NCI-H510A (cell line): ENCODE data around the gene SCYL1.

Source experiments
- DNase-seq: peaks from one replicate; lab custom pipeline; 2025; lab: John Stamatoyannopoulos, UW

The SCYL1 gene

DNA sequence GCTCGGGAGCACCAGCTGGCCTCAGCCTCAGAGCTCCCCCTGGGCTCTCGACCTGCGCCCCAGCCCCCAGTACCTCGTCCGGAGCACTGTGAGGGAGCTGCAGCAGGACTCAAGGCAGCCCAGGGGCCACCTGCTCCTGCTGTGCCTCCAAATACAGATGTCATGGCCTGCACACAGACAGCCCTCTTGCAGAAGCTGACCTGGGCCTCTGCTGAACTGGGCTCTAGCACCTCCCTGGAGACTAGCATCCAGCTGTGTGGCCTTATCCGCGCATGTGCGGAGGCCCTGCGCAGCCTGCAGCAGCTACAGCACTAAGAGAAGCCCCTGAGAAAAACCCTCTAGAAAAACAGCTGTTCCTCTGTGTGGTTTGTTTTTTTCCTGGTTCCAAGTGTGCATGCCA, 46.5 kb downstream of the SCYL1 start:
- DNase-seq: no peak

DNA sequence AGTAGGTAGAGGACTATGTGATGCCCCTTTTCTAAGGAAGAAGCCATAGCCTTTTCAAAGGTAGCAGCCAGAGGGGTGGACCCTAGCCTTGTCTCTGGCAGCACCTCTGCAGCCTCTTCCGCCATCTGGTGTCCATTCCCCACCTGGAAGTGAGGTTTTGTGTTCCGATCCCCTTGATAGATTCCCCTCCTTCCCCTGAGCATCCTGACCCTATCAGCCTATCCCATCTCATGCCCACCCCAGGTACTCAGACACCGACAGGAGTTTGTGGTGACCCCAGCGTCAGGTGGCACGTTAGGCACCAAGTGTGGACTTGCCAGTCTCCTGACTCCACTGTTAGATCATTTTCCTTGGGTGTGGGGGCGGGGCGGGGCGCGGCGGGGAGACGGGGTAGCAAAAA, 47.1 kb downstream of the SCYL1 start:
- DNase-seq: no peak

DNA sequence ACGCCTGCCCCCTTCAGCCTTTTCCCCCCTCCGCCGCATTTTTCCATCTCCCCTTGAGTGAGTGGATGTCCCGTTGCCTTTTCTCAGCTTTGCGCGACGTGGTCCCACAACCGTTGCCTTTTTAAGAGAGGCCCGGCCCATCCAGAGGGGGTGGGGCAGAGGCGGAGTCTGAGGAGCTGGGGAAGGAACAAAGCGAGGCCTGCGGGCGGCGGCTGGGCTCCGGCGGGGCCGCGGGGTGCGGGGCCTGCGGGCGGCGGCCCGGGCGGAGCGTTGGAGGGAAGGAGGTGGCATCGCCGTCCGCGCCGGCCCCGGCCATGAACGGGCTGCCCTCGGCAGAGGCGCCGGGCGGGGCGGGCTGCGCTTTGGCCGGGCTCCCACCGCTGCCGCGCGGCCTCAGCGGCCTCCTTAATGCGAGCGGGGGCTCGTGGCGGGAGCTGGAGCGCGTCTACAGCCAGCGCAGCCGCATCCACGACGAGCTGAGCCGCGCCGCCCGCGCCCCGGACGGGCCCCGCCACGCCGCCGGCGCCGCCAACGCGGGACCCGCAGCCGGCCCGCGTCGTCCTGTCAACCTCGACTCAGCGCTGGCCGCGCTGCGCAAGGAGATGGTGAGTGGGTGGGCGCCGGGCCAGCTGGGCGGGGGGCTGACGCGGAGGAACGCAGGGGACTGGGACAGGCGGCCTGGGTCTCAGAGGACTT, 47.6 kb downstream of the SCYL1 start, which contains the start of gene FAM89B:
Gene FAM89B (plus strand): TSS at position 183 of the 696 bp plus-strand sequence. CDS start 132 bp downstream, at position 315.
- peak; percentile 70 for DNase-seq

- DNase-seq: no peak
These were observed 48.7 kb downstream of the SCYL1 start for GRCh38 chr11:65573391-65574079.

GRCh38 chr11:65574109-65574810, 49.4 kb downstream of the SCYL1 start:
- DNase-seq: peak; percentile 74

GRCh38 chr11:65574811-65575567, 50.1 kb downstream of the SCYL1 start:
- DNase-seq: no peak

DNA sequence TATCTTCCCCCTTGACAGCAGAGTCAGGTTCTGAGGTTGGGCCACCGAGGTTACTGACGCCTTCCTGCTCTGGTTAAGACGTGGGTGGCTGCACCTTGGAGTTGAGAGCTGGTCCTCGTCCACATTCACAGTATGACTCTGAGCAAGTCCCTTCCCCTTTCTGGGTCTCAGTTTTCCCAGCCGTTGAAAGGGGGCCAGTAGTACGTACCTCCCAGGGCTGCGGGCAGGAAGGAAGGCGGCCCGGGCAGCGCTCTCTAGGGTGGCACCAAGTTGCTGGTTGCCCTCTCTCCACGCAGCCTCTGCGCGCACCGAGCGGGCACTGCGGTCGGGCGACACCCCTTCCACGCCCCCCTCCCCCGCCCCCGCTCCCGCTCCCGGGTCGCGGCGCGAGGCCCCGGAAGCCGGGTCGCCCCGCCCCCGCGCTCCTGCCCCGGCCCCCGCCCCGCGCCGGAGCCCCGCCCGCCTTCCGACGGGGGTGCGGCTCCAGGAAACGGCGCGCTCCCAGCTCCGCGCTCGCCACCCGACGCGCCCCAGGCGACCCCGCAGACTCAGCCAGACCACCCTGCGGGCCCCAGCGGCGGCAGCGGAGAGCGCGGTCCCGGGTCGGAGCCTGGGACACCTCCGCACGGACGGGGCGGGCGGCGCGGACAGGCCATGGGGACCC, 50.8 kb downstream of the SCYL1 start, which contains the start of gene EHBP1L1:
Gene EHBP1L1 (plus strand): TSS at position 486 of the 664 bp plus-strand sequence. CDS start 250 bp downstream, outside the sequence.
- DNase-seq: peak; percentile 56

DNA sequence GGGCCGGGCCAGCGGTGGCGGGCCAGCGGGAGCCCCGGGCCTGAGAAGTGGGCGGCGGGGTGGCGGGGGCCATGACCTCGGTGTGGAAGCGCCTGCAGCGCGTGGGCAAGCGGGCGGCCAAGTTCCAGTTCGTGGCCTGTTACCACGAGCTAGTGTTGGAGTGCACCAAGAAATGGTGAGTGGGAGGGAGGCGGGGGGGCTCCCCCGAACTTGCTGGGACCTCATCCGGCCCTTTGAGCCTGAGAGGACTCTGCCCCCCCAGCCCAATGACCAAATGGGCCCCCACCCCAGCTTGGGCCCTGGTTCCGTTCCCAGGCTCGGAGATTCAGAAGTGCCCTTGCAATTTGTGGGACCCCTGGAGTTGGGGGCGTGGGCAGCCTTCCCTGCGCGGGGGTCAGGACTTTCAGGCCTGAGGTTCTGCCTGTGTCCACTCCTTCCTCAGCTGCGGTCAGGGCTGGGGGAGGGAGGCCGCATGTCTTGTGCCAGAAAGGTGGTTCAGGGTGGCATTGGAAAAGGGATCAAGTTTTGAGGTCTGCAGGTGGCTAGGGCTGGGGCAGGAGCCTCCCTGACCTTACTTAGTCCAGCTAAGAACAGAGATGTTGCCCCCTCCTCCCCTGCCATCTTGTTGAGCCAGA, 51.5 kb downstream of the SCYL1 start:
- DNase-seq: no peak

DNA sequence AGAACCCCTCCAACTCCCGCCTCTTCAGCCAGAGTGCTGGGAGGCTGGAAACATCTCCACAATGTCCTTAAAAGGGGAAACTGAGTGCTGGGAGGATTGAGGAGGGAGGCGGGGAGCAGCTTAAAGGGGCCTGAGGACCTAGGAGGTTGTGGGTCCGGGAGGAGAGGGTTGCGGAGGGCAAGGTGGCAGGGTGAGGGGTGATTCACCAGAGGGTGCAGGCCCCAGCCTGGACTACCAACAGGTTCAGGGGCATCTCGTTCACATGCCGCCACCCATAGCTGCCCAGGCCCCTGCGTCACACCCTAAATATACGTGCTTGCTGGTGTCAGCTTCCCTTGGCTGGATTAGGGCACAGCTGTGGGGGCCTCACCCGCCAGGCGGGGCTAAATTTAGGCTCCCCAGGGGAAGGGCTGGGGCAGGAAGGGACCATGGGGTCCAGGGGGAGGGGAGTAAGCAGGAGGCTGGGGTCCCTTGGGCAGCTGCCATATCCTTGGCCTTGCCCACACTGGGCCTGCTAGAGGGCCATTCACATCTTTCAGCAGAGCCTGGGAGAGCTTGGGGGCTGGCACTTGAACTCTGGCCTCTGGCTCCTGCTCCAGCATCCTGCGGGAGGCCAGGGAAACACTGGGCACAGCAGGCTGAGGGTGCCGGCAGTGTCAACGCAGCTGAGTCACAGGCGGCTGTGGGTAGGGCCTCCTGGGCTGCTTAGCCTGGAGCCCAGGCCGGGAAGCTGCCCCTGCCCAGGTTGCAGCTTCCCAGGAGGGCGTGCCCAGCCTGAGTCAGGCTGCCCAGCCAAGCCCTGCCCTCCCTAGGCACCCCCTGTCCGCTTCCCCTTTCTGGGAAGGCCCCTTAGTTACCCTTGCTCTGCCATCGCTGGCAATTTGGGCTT, 52.2 kb downstream of the SCYL1 start:
- no peak for DNase-seq

DNA sequence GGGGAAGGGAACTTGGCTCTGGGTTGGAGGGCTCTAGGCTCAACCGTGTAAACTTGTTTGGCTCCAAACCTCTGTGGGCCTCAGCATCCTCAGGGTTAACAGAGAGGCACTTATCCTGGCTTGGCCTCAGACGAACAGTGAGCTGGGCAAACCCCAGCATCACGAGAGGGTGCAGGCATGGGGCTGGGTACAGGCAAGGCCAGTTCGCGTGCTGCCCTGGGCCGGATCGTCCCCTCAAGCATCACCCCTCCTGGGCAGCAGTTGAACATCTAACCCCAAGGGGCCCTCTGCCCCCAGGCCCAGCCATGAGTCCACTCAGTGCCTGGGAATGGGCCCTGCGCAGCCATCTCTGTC, 52.9 kb downstream of the SCYL1 start:
- DNase-seq: no peak

DNA sequence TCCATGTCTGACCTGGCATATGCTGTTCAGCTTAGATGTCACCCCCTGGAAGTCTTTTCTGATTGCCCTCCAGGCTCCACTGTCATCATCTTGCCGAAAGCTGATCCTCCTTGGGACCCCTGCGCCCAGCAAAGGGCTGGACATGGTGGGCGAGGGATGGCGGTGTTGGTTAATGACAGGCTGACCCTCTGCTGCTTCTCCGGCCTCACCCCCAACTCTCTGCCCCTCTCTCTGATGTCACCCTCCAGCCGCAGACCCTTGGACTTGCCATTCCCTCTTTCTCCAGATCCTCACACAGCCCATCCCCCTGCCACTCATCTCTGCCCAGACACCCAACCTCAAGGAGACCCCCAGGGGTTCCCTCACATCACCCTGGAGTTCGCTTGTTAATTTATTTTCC, 53.3 kb downstream of the SCYL1 start:
- DNase-seq: no peak

DNA sequence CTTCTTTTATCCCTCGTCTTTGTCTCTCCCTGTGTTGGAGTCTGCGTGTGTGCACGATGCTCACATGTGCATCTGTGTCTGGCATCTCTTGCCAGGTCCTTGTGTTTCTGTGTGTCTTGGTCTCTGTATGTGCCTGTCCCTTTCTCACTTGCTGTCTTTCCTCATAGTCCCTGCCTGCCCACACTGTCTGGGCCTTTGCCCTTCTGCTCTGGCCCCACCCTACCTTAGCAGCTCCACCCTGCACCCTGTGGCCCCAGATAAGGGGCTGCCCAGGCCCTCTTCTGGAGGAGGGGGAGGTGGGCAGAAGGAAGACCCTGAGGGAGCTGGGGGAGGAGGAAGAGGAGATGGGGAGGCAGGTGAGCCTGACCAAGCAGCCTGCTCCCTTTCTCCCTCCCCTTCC, 53.8 kb downstream of the SCYL1 start:
- no peak for DNase-seq

- no peak for DNase-seq
These were observed 54.4 kb downstream of the SCYL1 start for GRCh38 chr11:65579291-65579690.

GRCh38 chr11:65580031-65580692, 55.3 kb downstream of the SCYL1 start:
- no peak for DNase-seq

- DNase-seq: no peak
These were observed 55.9 kb downstream of the SCYL1 start for GRCh38 chr11:65580756-65581155.

DNA sequence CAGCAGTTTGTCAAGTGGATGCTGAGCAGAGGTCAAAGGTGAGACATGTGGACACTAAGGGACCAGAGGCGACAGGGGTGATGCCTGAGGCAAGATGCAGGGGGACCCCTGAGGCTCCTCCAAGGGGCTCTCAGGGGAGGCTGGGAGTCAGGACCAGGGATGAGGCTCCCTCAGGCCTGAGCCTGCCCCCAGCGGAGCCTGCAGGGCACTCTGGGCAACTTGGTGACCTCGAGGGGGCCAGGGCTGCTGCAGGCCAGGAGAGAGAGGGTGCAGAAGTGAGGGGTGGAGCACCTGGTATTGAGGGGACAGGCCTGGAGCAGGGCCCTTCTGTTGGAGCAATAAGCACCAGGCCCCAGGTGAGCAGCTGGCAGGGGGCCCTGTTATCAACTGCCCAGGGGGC, 57.0 kb downstream of the SCYL1 start:
- DNase-seq: no peak

GRCh38 chr11:65583589-65583988, 58.7 kb downstream of the SCYL1 start:
- no peak for DNase-seq

DNA sequence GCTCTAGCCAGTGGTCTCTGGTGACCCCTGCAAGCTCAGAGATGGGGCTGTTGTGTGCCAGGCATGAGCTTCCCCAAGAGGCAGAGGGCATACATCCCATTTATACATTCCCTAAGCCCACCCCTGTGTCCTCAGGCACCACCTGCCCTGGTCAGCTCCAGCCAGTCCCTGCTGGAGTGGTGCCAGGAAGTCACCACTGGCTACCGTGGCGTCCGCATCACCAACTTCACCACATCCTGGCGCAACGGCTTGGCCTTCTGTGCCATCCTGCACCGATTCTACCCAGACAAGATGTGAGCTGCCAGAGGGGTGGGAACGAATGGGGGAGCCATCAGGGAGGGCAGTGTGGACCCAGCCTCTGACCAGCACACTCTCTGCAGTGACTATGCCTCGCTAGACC, 59.2 kb downstream of the SCYL1 start:
- no peak for DNase-seq

DNA sequence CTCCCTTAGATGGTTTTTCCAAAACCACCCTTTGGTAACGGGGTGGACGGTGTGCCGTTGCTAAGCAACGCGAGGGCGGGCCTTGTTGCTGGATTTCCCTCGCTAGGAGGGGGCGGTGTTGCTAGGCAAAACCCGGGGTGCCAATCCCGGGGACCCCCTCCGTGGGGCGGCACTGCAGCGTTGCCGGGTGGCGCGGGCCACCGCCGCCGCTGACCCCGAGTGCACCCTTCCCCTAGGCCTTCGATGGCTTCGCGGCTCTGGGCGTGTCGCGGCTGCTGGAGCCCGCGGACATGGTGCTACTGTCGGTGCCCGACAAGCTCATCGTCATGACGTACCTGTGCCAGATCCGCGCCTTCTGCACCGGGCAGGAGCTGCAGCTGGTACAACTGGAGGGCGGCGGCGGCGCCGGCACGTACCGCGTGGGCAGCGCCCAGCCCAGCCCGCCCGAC, 59.9 kb downstream of the SCYL1 start:
- no peak for DNase-seq
